ENCODE measurements around the gene TIE1. TPM values are rescaled to one million over a fixed set of nuclear protein-coding genes. Genes with fewer than 3 reads are reported as not detected.

The TIE1 gene
- total RNA-seq, 4 donors from 2014 or later: 47.4 to 80.7 (median 67.9) TPM

DNA sequence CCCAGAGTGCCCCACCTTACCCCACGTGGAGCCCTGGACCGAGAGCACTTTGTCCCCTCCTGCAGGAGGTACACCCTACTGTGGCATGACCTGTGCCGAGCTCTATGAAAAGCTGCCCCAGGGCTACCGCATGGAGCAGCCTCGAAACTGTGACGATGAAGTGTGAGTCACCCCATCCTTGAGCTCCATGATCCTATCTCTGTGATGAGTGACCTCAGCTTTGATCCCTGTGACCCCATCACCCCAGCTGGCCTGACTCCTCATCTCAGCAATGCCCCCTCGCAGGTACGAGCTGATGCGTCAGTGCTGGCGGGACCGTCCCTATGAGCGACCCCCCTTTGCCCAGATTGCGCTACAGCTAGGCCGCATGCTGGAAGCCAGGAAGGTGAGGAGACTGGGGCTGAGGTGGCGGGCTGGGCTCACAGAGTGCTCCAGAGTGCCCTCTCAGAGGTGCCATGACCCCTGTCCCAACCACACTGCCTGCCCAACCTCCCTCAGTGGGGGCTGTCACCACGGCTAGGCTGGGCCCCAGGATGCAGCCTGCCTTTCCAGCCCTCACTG lies 20.6 kb downstream of the TIE1 start:
- H3K4me3 ChIP-seq: no peak overlapping the region
- no peaks in the 10 kb centered on the region for H3K9me3 ChIP-seq
- TF ChIP-seq, protein P1, sequence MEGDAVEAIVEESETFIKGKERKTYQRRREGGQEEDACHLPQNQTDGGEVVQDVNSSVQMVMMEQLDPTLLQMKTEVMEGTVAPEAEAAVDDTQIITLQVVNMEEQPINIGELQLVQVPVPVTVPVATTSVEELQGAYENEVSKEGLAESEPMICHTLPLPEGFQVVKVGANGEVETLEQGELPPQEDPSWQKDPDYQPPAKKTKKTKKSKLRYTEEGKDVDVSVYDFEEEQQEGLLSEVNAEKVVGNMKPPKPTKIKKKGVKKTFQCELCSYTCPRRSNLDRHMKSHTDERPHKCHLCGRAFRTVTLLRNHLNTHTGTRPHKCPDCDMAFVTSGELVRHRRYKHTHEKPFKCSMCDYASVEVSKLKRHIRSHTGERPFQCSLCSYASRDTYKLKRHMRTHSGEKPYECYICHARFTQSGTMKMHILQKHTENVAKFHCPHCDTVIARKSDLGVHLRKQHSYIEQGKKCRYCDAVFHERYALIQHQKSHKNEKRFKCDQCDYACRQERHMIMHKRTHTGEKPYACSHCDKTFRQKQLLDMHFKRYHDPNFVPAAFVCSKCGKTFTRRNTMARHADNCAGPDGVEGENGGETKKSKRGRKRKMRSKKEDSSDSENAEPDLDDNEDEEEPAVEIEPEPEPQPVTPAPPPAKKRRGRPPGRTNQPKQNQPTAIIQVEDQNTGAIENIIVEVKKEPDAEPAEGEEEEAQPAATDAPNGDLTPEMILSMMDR (IDR thresholded peaks at IDR 0.05): no peak
- TF ChIP-seq POLR2A (IDR thresholded peaks at IDR 0.05): no peak
- no peaks in the 10 kb centered on the region for H3K36me3 ChIP-seq
- no peaks in the 10 kb centered on the region for H3K27me3 ChIP-seq
- intact Hi-C loops (cut with DNase I; ENCODE audit: low total_unique reads): no loop called here
- no peaks in the 10 kb centered on the region for H3K4me1 ChIP-seq
- no peak for DNase-seq
- H3K27ac ChIP-seq: no peak overlapping the region

DNA sequence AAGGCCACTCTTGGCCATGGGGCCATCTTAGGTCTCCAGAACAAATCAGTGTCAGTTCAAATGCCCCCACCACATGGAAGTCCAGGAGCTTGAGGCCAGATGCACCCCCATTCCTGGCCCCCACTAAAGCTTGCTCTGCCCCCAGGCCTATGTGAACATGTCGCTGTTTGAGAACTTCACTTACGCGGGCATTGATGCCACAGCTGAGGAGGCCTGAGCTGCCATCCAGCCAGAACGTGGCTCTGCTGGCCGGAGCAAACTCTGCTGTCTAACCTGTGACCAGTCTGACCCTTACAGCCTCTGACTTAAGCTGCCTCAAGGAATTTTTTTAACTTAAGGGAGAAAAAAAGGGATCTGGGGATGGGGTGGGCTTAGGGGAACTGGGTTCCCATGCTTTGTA lies 21.7 kb downstream of the TIE1 start:
- Histone ChIP-seq H3K27me3 (no peaks in the 10 kb centered on the region), H3K27ac (no peak overlapping the region), H3K36me3 (no peaks in the 10 kb centered on the region), H3K4me3 (no peak overlapping the region), H3K4me1 (no peaks in the 10 kb centered on the region), H3K9me3 (no peaks in the 10 kb centered on the region)
- no peak for DNase-seq
- TF ChIP-seq POLR2A (IDR thresholded peaks at IDR 0.05): no peak
- TF ChIP-seq, protein P1 (IDR thresholded peaks at IDR 0.05): no peak
- intact Hi-C loops (cut with DNase I; ENCODE audit: low total_unique reads): no loop called here

DNA sequence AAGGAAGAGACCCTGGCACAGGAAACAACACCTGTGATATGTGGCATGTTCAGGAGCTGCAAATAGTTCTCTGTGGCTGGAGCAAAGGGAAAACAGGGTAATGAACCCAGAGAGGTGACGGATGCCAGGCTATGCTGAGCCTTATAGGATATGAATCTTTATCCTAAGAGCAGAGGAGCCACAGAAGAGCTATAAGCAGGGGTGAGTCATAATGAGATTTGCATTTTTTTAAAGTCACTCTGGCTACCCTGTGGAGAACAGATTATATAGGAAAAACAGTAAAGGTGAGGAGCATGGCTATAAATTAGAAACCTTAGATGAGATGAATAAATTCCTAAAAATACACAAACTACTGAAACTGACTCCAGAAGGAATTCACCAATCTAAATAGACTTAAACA lies 24.0 kb downstream of the TIE1 start:
- Histone ChIP-seq H3K27me3 (no peaks in the 10 kb centered on the region), H3K36me3 (no peaks in the 10 kb centered on the region), H3K27ac (no peak overlapping the region), H3K4me3 (no peak overlapping the region), H3K9me3 (no peaks in the 10 kb centered on the region), H3K4me1 (no peaks in the 10 kb centered on the region)
- intact Hi-C loops (cut with DNase I; ENCODE audit: low total_unique reads): no loop called here
- DNase-seq: no peak
- no peak for TF ChIP-seq POLR2A (IDR thresholded peaks at IDR 0.05)
- TF ChIP-seq, protein P1 (IDR thresholded peaks at IDR 0.05): no peak

DNA sequence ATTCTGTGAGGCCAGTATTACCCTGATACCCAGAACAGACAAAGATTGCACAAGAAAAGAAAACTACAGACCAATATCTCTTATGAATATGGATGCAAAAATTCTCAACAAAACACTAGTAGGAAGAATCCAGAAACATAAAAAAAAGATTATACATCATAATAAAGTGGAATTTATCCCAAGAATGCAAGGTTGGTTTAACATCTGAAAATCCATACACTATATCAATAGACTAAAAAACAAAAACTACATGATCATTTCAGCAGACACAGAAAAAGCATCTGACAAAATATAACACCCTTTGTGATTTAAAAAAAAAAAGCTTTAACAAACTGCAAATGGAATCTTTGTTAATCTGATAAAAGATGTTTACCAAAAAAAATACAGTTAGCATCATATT lies 24.6 kb downstream of the TIE1 start:
- H3K4me1 ChIP-seq: no peaks in the 10 kb centered on the region
- intact Hi-C loops (cut with DNase I; ENCODE audit: low total_unique reads): no loop called here
- DNase-seq: no peak
- H3K36me3 ChIP-seq: no peaks in the 10 kb centered on the region
- H3K9me3 ChIP-seq: no peaks in the 10 kb centered on the region
- H3K27me3 ChIP-seq: no peaks in the 10 kb centered on the region
- no peak overlapping the region for H3K4me3 ChIP-seq
- TF ChIP-seq, protein P1 (IDR thresholded peaks at IDR 0.05): no peak
- TF ChIP-seq POLR2A (IDR thresholded peaks at IDR 0.05): no peak
- no peak overlapping the region for H3K27ac ChIP-seq

DNA sequence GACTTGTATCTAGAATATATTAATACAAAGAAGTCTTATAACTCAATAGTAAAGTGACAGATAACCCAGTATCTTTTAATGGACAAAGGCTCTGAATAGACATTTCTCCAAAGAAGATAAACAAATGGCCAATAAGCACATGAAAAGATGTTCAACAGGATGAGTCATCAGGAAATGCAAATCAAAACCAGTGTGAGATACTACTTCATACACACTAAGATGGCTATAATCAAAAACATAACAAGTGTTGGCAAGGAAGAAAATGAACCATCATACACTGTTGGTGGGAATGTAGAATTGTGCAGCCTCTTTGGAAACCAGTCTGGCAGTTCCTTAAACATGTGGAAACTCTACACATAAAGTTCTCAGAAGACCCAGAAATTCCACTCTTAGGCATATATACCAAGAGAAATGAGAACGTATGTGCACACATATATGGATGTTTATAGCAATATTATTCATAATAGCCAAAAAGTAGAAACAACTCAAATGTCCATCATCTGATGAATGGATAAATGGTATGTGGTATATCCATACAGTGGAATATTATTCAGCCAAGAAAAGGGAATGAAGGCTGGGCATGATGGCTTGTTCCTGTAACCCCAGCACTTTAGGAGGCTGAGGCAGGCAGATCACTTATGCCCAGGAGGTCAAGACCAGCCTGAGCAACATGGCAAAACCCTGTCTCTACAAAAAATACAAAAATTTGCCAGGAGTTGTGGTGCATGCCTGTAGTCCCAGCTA lies 26.9 kb downstream of the TIE1 start:
- H3K4me3 ChIP-seq: no peak overlapping the region
- TF ChIP-seq, protein P1 (IDR thresholded peaks at IDR 0.05): no peak
- no peak for TF ChIP-seq POLR2A (IDR thresholded peaks at IDR 0.05)
- H3K4me1 ChIP-seq: no peaks in the 10 kb centered on the region
- H3K36me3 ChIP-seq: no peaks in the 10 kb centered on the region
- no peak overlapping the region for H3K27ac ChIP-seq
- intact Hi-C loops (cut with DNase I; ENCODE audit: low total_unique reads): no loop called here
- H3K9me3 ChIP-seq: no peaks in the 10 kb centered on the region
- H3K27me3 ChIP-seq: no peaks in the 10 kb centered on the region
- DNase-seq: no peak

Data from uterus (tissue), 4 donors.